Tibial nerve (tissue), 4 donors: Measurements from ENCODE around the gene MARCHF3. TPM values are rescaled to one million over a fixed set of nuclear protein-coding genes. Genes with fewer than 3 reads are reported as not detected.

ENCODE experiments used
- DNase-seq, 2 donors: peaks; one replicate each; pipeline ENCODE4 v3.0.0-alpha.2; 2019; ENCODE audit warnings: low spot score in 2 of 2
- H3K27ac ChIP-seq, 4 donors: fragments of 200-600 bp; sonication (generic) in 3 of 4; one replicate each; pipeline ENCODE4 v1.5.1; 2017 to 2019; ENCODE audit warnings: mild to moderate bottlenecking in 1 of 4
- H3K27me3 ChIP-seq, 2 donors: fragments of 200-600 bp; sonication (generic) in 1 of 2; one replicate each; pipeline versions ENCODE4 v1.5.1 to v1.6.0; 2017 to 2019
- H3K36me3 ChIP-seq, 3 donors: fragments of 200-600 bp; sonication (generic); one replicate each; pipeline ENCODE4 v1.5.1; 2018 to 2019
- H3K4me1 ChIP-seq, 4 donors: fragments of 200-600 bp; sonication (generic) in 3 of 4; one replicate each; pipeline ENCODE4 v1.5.1; 2017 to 2019
- H3K4me3 ChIP-seq, 4 donors: fragments of 200-600 bp; sonication (generic) in 3 of 4; one replicate each; pipeline ENCODE4 v1.5.1; 2017 to 2019; ENCODE audit warnings: mild to moderate bottlenecking in 1 of 4, moderate library complexity in 1 of 4
- H3K9me3 ChIP-seq, 4 donors: fragments of 200-600 bp; sonication (generic) in 3 of 4; one replicate each; pipeline ENCODE4 v1.5.1; 2017 to 2019
- CTCF ChIP-seq, 5 experiments: fragments of 200-600 bp in 3 of 5; fragments of 450-650 bp in 2 of 5; sonication (generic) in 3 of 5; IDR thresholded peaks; one replicate each; pipeline ENCODE4 v1.5.1; 2016 to 2019; ENCODE audit warnings: antibody characterized with exemption in 5 of 5, mild to moderate bottlenecking in 3 of 5, moderate library complexity in 2 of 5
- EP300 ChIP-seq, 2 donors: sonication (generic); formaldehyde crosslinking; IDR thresholded peaks; one replicate each; pipeline ENCODE4 v1.6.1; 2017; ENCODE audit warnings: antibody characterized with exemption in 2 of 2, mild to moderate bottlenecking in 1 of 2
- POLR2A ChIP-seq, 2 donors: fragments of 450-650 bp; IDR thresholded peaks; one replicate each; pipeline ENCODE4 v1.6.1; 2017; ENCODE audit warnings: antibody characterized with exemption in 2 of 2, mild to moderate bottlenecking in 2 of 2, moderate library complexity in 2 of 2
- WGBS, 2 donors: methylation state at CpG; one replicate each; pipeline ENCODE4 v1.1.5; 2018; 5-methylcytosine and 5-hydroxymethylcytosine counted together
- total RNA-seq, 4 donors: library from RNA; depleted of rRNA; stranded (reverse); fragments of >200 nt; gene quantifications; one replicate each; pipeline ENCODE4 v1.1.0, GENCODE V29; 2016

Gene MARCHF3
- total RNA-seq, 4 donors from 2014 or later = 1.8 to 8.7 (median 4.7) TPM

GRCh38 chr5:126961128-126961527 is 69.2 kb downstream of the MARCHF3 start:
- Histone ChIP-seq H3K9me3 (no peaks in the 10 kb centered on the region), H3K27ac (no peak overlapping the region), H3K27me3 (no peaks in the 10 kb centered on the region), H3K36me3 (no peaks in the 10 kb centered on the region), H3K4me3 (no peak overlapping the region), H3K4me1 (no peaks in the 10 kb centered on the region)
- no peak for DNase-seq
- no peak for TF ChIP-seq POLR2A (IDR thresholded peaks at IDR 0.05)
- WGBS, 2 donors = 60 to 63% methylated on average over 1 of the region's 1 CpG

GRCh38 chr5:126959188-126959587 is 71.2 kb downstream of the MARCHF3 start:
- Histone ChIP-seq H3K4me1 (no peaks in the 10 kb centered on the region), H3K9me3 (no peaks in the 10 kb centered on the region), H3K27ac (no peak overlapping the region), H3K36me3 (no peaks in the 10 kb centered on the region), H3K27me3 (no peaks in the 10 kb centered on the region), H3K4me3 (no peak overlapping the region)
- no peak for DNase-seq
- TF ChIP-seq POLR2A (IDR thresholded peaks at IDR 0.05) = no peak
- no peak for TF ChIP-seq EP300 (IDR thresholded peaks at IDR 0.05)
- no peak for TF ChIP-seq CTCF (IDR thresholded peaks at IDR 0.05)

GRCh38 chr5:126956991-126957390 is 73.4 kb downstream of the MARCHF3 start:
- Histone ChIP-seq H3K27me3 (no peaks in the 10 kb centered on the region), H3K9me3 (no peaks in the 10 kb centered on the region), H3K36me3 (no peaks in the 10 kb centered on the region)

GRCh38 chr5:126954981-126955380 is 75.4 kb downstream of the MARCHF3 start:
- WGBS, 2 donors = 84 to 90% methylated on average over 3 of the region's 3 CpGs
- Histone ChIP-seq H3K4me3 (no peak overlapping the region), H3K27ac (no peak overlapping the region), H3K4me1 (no peaks in the 10 kb centered on the region), H3K36me3 (no peaks in the 10 kb centered on the region), H3K9me3 (no peaks in the 10 kb centered on the region), H3K27me3 (no peaks in the 10 kb centered on the region)
- no peak for DNase-seq
- TF ChIP-seq CTCF (IDR thresholded peaks at IDR 0.05) (no peak), EP300 (IDR thresholded peaks at IDR 0.05) (no peak), POLR2A (IDR thresholded peaks at IDR 0.05) (no peak)

More at GRCh38 chr5:126956991-126957390, 73.4 kb downstream of the MARCHF3 start:
- H3K4me1 ChIP-seq = no peaks in the 10 kb centered on the region
- no peak overlapping the region for H3K4me3 ChIP-seq
- H3K27ac ChIP-seq = no peak overlapping the region
- 94 to 96% methylated on average over 2 of the region's 2 CpGs for WGBS, 2 donors
- no peak for DNase-seq
- TF ChIP-seq EP300 (IDR thresholded peaks at IDR 0.05) (no peak), POLR2A (IDR thresholded peaks at IDR 0.05) (no peak), CTCF (IDR thresholded peaks at IDR 0.05) (no peak)

- no peak for TF ChIP-seq EP300 (IDR thresholded peaks at IDR 0.05)
- TF ChIP-seq CTCF (IDR thresholded peaks at IDR 0.05) = no peak
- TF ChIP-seq POLR2A (IDR thresholded peaks at IDR 0.05) = no peak
- H3K9me3 ChIP-seq = no peaks in the 10 kb centered on the region
- DNase-seq = no peak
- H3K27ac ChIP-seq = no peak overlapping the region
- H3K4me1 ChIP-seq = no peaks in the 10 kb centered on the region
- 80 to 88% methylated on average over 2 of the region's 2 CpGs for WGBS, 2 donors
- H3K27me3 ChIP-seq = no peaks in the 10 kb centered on the region
- no peak overlapping the region for H3K4me3 ChIP-seq
- no peaks in the 10 kb centered on the region for H3K36me3 ChIP-seq
Observed at GRCh38 chr5:126953640-126954039, 76.7 kb downstream of the MARCHF3 start.

GRCh38 chr5:126949475-126949874 is 80.9 kb downstream of the MARCHF3 start:
- WGBS, 2 donors = 83 to 84% methylated on average over 2 of the region's 2 CpGs
- no peak overlapping the region for H3K27ac ChIP-seq
- TF ChIP-seq EP300 (IDR thresholded peaks at IDR 0.05) (no peak), POLR2A (IDR thresholded peaks at IDR 0.05) (no peak), CTCF (IDR thresholded peaks at IDR 0.05) (no peak)
- DNase-seq = no peak
- H3K4me3 ChIP-seq = no peak overlapping the region
- H3K9me3 ChIP-seq = no peaks in the 10 kb centered on the region
- H3K36me3 ChIP-seq = no peaks in the 10 kb centered on the region
- no peaks in the 10 kb centered on the region for H3K4me1 ChIP-seq
- no peaks in the 10 kb centered on the region for H3K27me3 ChIP-seq
